GM18519 (cell line): ENCODE data around the gene PRPF39.
"Not testable (repeated sequence)": the region's sequence is repeated elsewhere in the genome, so short reads cannot be mapped to it uniquely, and the experiment has no call there.

ENCODE experiments used
- ATAC-seq: cut with Tn5 transposase; IDR thresholded peaks from one replicate; pipeline ENCODE4 v1.9.1; 2021; ENCODE audit warnings: mild to moderate bottlenecking, moderate library complexity; ENCODE audit not compliant: unreplicated experiment, low FRiP score

The PRPF39 gene

DNA sequence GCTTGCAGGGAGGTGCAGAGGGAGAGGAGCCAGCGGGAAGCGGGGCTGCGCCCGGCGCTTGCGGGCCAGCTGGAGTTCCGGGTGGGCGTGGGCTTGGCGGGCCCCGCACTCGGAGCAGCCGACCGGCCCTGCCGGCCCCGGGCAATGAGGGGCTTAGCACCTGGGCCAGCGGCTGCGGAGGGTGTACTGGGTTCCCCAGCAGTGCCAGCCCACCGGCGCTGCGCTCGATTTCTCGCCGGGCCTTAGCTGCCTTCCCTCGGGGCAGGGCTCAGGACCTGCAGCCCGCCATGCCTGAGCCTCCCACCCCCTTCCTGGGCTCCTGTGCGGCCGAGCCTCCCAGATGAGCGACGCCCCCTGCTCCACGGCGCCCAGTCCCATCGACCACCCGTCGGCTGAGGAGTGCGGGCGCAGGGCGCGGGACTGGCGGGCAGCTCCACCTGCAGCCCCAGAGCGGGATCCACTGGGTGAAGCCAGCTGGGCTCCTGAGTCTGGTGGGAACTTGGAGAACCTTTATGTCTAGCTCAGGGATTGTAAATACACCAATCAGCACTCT, 3.4 kb upstream of the PRPF39 start:
- ATAC-seq: not testable (repeated sequence)

DNA sequence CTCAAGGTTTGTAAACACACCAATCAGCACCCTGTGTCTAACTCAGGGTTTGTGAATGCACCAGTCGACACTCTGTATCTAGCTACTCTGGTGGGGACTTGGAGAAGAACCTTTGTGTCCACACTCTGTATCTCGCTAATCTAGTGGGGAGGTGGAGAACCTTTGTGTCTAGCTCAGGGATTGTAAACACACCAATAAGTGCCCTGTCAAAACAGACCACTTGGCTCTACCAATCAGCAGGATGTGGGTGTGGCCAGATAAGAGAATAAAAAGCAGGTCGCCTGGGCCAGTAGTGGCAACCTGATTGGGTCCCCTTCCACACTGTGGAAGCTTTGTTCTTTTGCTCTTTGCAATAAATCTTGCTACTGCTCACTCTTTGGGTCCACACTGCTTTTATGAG, 2.8 kb upstream of the PRPF39 start:
- not testable (repeated sequence) for ATAC-seq

DNA sequence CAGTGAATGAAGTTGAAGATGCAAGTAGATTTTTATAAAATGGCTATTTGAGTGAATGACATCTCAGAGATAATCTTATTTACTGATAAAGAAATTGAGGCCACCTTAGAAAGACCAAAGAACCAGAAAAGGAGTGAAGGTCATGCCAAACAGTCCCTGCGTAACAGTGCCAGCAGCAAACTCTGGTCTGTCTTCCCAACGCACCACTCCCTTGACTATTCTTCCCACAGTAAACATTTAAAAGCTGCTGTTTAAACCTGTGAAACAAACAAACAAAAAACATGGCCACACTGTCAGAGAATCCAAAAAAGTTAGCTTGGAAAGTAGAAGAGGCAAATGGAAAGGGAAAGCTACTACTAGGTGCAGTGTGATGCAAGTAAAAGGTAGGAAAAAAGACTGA, 1.5 kb upstream of the PRPF39 start:
- no peak for ATAC-seq

DNA sequence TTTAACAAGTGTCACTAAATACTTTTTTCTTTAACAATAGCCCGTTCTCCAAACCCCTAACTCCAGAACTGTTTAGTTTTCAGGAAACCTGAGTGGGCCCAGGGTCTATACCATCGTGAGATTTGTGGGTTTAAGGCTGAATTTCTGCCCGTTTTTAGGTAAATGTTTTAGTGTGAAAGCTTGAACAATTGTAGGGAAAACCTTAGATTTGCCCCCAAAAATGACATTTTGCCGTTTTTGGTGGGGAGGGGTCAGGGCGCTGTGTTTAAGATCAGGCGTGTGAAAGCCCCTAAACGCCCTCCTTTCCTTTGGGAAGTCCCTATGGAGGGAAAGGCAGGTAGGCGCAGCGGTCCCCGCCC, 320 bp upstream of the PRPF39 start:
- ATAC-seq: no peak

DNA sequence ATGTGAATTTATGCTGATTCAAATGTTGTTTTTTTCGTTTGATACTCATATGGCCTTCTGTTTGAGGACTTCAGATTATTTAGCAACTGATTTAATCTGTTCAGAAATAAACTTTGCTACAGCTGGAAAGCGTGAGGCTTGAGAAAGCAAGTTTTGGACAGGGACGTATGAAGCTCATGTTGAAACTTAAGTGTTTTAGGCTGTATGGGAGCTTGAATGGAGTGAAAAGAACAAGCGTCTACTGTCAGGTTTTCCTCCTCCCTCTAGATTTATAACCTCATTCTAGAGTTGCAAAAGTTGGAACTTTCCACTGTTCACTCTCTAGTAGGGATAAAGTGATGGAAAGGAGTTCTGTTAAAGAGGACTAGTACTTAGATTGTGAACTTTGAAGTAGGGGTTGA, 1.0 kb downstream of the PRPF39 start:
- no peak for ATAC-seq

DNA sequence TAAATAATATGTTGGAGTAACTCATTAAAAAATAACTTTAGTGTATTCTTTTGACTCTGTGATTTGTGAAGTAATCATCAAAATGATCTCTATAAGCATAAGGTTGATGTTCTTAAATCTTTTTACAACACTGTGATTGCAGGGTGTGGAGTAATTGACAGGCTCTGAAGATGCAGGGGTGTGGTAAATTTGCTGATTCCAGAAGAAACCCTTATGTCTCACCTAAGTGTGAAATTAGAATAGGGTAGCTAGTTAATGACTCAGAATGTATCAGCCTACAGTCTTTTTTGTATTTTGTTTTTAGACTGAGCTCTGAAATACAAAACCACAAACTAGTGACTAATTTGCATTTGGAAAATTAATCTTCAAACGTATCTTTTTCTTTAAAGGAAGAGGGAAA, 5.9 kb downstream of the PRPF39 start:
- peak; percentile 78 for ATAC-seq

DNA sequence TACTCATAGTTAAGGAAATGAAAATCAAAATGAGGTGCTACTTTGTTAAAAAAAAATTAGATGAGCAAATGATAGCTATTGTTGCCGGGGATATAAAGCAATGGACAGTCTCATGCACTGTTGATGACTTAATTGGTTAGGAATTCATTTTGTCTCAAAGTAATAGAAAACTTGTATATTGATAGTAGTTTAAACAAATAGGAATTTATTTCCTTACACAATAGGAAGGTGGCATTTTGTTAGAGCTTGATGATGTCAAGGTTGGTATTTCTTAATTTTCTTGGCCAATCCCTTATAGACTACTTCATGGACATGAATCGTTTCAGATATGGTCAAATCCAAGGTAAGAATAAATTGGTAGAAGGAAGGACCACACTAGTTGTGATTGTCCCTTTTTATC, 7.8 kb downstream of the PRPF39 start:
- ATAC-seq: no peak

DNA sequence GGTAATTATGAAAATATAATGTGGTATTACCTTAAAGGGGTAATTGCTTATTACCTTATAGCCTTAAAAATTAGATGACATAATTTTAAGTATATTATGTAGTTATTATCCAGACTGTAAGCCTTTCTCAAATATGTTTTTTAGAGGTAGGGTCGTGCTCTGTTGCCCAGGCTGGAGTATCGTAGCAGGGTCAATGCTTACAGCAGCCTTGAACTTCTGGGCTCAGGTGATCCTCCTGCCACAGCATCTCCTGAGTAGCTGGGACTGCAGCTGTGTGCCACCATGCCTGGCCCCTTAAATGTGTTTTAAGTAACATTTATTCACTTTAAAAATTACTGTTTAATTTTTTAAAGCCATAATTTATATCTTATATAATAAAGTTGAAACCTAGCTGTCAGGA, 10.4 kb downstream of the PRPF39 start:
- no peak for ATAC-seq

DNA sequence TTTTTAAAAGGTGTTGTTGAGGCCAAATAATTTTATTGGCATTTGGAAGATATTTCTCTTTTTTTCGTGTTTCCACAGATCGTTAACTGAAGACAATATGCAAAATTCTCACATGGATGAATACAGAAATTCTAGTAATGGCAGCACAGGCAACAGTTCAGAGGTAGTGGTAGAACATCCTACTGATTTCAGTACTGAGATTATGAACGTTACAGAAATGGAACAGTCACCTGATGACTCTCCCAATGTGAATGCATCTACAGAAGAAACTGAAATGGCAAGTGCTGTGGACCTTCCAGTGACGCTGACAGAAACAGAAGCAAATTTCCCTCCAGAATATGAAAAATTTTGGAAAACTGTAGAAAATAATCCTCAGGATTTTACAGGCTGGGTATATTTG, 11.2 kb downstream of the PRPF39 start:
- no peak for ATAC-seq

DNA sequence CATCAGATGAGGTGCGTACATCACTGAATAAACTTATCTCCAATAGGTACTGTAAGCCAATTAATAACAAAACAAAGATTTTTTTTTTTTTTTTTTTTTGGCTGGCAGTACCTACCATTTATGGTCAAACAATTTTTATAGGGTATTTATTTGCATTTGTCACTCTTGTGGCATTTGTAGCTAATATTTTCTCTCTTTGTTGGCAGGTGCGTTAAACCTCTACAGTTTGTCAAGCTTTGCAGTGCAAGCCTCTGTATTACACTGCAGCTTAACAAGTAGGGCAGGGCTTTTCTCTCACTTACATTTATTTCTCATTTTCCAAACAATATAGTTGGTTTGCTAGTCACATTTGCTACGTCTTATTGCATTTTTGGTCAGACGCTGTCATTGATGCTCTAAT, 12.3 kb downstream of the PRPF39 start:
- no peak for ATAC-seq

DNA sequence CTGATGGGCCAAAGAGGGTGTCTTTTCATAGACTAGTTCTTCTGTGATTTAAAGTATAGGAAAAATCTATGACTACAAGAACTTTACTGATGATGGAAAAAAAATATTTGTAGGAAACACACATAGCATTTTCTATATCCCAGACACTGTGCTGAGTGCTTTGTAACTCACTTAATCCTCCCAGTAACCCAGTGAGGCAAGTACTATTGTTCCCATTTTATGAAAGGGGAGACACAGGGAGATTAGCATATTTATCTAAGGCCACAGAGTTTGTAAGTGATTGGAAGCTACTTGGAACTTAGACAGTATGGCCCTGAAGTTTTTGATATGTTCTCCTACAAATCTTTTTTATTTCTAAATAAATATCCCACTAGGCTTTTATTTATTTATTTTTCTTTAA, 19.9 kb downstream of the PRPF39 start:
- ATAC-seq: no peak

DNA sequence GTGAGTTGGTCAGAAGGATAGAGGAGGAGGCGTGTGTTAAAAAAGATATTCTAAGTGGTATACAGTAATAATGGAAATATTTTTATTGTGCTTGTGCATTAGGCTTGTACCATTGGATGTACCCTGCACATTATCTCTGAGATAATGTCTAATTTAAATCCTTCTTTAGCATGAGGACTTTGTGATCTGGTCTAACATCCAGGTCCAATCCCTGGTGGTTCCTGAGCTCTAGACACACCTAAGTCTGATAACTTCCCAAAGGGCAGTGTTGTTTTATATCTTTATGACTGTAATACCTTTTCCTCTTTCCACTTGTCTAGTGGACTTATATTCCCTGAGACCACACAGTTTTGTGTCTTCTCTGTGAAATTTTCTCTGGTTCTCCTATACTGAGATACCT, 20.6 kb downstream of the PRPF39 start:
- no peak for ATAC-seq

DNA sequence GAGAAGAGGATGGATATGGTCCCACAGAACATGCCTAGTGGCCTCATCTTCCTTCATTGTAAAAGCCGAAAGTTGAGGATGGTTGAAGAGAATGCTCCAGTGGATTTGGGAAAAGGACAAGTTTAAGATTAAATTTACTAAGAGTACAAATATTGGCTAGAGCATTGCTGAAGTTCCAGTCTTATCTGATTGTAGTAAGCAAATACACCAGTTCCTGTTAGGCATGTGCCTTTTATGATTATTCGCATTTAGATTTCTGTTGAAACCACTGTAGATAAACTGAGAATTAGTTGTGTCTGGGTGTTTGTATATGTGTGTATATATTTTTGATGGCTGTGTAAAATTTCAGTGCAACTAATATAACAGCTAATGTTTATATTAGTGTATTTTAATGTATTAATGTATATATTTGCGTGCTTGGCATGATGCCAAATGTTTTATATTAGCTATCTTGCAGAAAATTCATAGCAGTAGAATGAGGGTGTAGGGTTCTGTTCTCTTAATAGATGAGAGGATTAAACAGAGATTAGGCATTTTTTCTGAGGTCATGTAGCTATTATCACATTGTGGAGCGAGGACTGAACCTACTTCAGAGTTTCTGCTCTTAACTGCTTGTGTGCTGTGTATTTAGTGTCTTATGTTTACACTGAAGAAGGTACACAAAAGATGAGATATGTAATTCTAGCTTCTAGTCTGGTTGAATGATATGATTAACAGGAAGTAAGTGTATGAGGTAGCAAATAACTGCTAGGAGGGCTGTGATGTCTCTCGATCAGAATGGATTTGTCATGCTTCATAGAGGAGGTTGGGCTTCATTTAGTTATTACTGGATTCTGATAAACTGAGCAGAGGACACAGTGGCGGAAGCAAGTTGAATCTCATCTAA, 29.2 kb downstream of the PRPF39 start:
- ATAC-seq: no peak

DNA sequence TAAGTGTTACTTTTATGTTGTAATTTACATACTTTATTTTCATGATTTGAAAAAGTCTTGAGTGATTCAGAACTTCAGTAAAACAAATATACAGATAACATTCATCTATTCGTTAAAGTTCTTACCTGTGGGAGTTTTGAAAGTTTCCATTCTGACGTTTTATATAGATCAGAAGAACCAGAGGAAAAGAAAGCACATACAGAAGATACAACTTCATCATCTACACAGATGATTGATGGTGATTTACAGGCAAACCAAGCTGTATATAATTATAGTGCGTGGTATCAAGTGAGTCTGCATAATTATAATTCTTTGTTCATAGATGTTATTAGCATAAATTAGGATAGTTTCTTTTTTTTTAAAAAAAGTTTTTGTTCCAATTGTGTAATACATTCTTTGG, 30.4 kb downstream of the PRPF39 start:
- ATAC-seq: no peak

DNA sequence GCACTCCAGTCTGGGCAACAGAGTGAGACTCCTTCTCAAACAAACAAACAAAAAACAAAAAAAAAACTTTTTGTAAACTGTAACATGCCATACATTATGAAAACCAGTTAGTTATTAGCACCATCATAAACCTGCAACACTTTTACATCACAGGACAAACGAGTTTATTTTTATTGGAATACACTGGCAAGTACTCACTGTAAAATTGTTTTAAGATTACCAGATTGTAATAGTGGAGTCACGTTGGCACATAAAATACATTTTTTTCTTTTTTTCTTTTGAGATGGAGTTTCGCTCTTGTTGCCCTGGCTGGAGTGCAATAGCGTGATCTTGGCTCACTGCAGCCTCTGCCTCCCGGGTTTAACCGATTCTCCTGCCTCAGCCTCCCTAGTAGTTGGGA, 34.7 kb downstream of the PRPF39 start:
- no peak for ATAC-seq

DNA sequence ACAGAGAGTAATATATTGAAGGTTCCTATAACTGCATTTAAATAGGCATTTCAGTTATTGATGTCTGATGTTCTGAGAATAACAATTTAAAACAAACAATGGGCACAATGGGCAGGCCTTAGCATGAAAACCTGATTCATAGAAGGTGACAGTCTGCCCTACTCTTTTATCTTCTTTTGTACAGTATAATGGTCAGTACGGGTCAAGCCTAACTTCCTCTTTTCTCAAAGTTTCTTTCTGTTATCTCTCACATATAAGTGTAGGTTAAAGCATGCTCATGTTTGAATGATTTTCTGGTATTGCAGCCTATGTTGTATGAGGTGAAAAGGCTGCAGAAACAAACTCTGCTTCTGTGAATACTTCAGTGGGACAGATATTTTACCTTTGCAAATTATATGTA, 36.2 kb downstream of the PRPF39 start:
- ATAC-seq: no peak

DNA sequence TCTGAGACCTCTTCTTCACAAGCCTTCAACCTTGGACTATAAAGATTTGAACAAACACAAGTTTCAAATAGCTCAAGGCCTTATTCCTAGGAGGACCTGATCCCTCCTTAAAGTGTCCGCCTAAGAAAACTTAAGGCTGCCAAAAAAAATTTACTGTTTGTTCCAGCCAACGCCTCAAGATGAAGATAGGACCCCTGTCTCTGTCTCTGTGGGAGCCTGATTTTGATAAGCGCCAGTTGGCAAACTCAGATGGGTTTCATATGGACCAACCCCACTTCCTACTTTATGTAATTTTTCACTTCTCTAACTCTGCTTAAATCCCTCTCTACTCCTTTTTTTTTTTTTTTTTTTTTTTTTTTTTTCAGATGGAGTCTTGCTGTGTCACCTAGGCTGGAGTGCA, 39.4 kb downstream of the PRPF39 start:
- no peak for ATAC-seq

DNA sequence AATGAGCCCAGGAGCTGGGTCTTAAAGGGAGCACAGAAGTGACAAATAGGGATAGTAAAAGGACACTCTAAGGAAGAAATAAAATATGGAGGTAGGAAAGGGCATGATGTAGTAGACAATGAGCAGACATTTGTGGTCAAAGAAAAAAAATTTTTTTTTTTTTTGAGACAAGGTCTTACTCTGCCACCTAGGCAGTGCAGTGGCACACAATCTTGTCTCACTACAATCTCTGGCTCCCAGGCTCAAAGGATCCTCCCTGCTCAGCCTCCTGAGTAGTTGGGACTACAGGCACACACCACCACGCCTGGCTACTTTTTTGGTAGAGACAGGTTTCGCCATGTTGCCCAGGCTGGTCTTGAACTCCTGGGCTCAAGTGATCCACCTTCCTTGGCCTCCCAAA, 41.8 kb downstream of the PRPF39 start:
- no peak for ATAC-seq

DNA sequence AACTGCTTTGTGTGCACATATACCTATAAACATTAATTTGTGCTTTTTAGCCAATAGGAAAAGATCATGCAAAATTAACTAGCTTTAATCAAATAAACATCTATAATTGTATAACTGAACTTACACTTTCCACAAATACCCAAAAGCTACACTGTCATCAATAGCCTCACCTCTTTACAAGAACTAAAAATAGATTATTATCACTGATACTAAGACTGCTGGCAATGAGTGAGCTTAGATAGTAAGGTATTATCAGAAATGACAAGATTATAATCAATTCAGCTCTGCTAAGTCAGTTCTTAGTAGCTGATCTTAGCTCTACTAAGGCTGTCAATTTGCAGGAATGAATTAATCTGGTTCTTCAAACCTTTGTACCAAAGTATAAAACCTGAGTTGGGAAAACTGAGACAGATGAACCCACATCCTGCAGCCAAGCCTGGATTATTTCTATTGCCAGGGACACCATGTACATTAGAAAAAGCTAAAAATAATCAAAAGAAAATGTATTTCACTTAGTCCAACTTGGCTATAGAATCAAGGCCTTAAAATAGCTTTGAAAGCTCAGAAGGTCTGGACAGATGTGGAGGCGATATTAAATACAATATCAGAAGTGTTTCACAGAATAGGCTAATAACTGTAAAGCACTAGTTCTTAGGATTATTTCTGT, 45.2 kb downstream of the PRPF39 start:
- ATAC-seq: no peak

DNA sequence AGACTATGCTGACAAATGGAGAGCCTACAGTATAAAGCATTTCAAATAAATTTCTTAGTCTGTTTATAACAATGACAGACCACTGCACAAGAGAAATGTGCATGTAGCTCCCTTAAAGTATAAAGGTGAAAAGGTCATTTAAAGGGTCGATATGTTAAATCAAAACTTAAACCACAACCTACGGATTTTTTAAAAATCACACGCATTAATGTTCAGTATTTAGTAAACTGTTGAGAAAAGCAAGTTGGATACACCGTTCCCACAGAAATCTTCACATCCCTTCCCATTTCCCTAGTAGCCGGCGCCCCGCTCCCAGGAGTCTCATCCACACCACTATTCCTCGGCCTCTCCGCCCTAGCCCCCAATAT, 49.8 kb downstream of the PRPF39 start:
- no peak for ATAC-seq

DNA sequence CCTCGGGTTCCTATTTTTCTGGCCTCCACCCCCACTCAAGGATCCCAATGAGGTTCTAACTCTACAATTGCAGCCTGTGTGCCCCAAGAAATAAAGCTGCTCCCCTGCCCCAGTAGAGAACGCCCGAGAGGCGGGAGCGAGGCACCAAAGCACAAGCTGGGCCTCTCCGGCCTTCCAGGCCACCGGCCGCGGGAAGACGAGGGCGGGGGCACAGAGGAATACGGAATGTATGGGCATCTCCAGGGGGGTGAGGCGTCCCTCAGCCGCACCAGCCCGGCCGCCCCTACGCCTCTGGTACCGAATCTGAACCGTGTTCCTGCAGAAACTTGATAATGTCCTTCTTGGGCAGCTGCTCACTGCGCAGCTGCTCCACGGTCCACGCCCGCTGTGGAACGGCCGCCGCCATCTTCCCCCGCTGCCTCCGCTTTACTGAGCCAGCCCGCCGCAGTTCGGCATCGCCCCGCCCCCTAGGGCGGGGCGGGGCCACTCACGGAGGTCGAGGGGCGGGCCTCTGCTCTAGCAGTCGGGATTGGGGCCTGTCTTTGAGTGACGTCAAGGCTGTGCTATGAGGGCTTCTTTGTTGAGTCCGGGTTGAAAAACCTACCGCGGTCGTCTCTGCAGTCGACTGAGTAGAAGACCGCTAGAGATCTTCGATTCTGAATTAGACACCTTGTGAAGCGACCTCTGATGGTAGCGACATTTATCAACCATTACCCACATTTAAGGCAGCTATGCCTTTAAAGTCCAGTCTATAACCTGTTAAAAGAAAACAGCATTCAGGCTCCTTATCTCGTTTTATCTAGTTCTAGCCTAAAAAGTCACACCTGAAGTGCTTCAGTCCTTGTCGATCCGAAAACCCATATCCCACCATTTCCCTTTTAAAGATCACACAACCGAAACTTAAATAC, 50.4 kb downstream of the PRPF39 start, which contains the start of gene FKBP3:
FKBP3 (minus strand) TSS at position 431 of the 908 bp plus-strand sequence; CDS start at position 406, 25 bp downstream.
- peak; percentile 89 for ATAC-seq
